Stimulated activated CD8-positive, alpha-beta memory T cell treated with anti-CD3 and anti-CD28 coated beads, Interleukin-2, amount 100 ng/mL, for 1 hour (primary cell): ENCODE data around the gene DLG2.
A peak's percentile ranks its signal among the peaks of the same experiment; 100 is the strongest.
"Not testable (repeated sequence)": the region's sequence is repeated elsewhere in the genome, so short reads cannot be mapped to it uniquely, and the experiment has no call there.

ENCODE experiments used
- DNase-seq, 2 donors: peaks; one replicate each; pipeline ENCODE4 v3.0.0-alpha.2; 2020; ENCODE audit warnings: low read depth in 2 of 2

DLG2 gene

GRCh38 chr11:85627332-85627997 lies at the start of gene DLG2:
Gene DLG2, minus strand, starts transcription at chr11:85627344.
- DNase-seq: no peak

GRCh38 chr11:85673393-85673792 lies 46.2 kb upstream of the DLG2 start:
- no peak for DNase-seq

- no peak for DNase-seq
Observed at GRCh38 chr11:85672105-85672902, 45.2 kb upstream of the DLG2 start.

GRCh38 chr11:85670949-85671663 lies 44.0 kb upstream of the DLG2 start:
- not testable (repeated sequence) for DNase-seq

- DNase-seq: no peak
Observed at GRCh38 chr11:85668157-85668556, 41.0 kb upstream of the DLG2 start.

GRCh38 chr11:85666687-85667086 lies 39.5 kb upstream of the DLG2 start:
- no peak for DNase-seq

- DNase-seq: no peak
Observed at GRCh38 chr11:85665733-85666132, 38.6 kb upstream of the DLG2 start.

- DNase-seq: peak; percentile 86 to 90
Observed at GRCh38 chr11:85664615-85665481, 37.7 kb upstream of the DLG2 start, which contains the start of gene CREBZF. Gene CREBZF, minus strand, starts transcription at chr11:85665129. Its CDS starts 254 bp downstream, at chr11:85664875.

- peak; percentile 78 to 79 for DNase-seq
Observed at GRCh38 chr11:85663753-85664614, 36.8 kb upstream of the DLG2 start.

- no peak for DNase-seq
Observed at GRCh38 chr11:85663080-85663752, 36.1 kb upstream of the DLG2 start.

GRCh38 chr11:85661972-85662664 lies 35.0 kb upstream of the DLG2 start:
- no peak for DNase-seq

- no peak for DNase-seq
Observed at GRCh38 chr11:85658180-85658579, 31.0 kb upstream of the DLG2 start.

- no peak for DNase-seq
Observed at GRCh38 chr11:85656777-85657176, 29.6 kb upstream of the DLG2 start.

GRCh38 chr11:85654343-85654742 lies 27.2 kb upstream of the DLG2 start:
- DNase-seq: not testable (repeated sequence)

- no peak for DNase-seq
Observed at GRCh38 chr11:85652786-85653447, 25.8 kb upstream of the DLG2 start.

GRCh38 chr11:85651118-85651517 lies 24.0 kb upstream of the DLG2 start:
- no peak for DNase-seq

- DNase-seq: peak; percentile 78 to 79
Observed at GRCh38 chr11:85647604-85648299, 20.6 kb upstream of the DLG2 start, which contains the start of gene TMEM126A. Gene TMEM126A, plus strand, starts transcription at chr11:85647967. Its CDS starts 2,289 bp downstream, at chr11:85650256.

- no peak for DNase-seq
Observed at GRCh38 chr11:85647078-85647477, 19.9 kb upstream of the DLG2 start.
